Mucosa of rectum (tissue), 2 donors: ENCODE data around the gene TMEM72.

Source experiments
- H3K27ac ChIP-seq, 2 donors: one replicate each; pipeline ENCODE4 v1.7.0; 2013; ENCODE audit warnings: inconsistent platforms in 2 of 2, low read depth in 2 of 2, low read length in 2 of 2
- H3K27me3 ChIP-seq, 2 donors: one replicate each; pipeline ENCODE4 v1.7.0; 2013; ENCODE audit warnings: low read length in 2 of 2; ENCODE audit not compliant: control insufficient read depth in 2 of 2, insufficient read depth in 2 of 2
- H3K36me3 ChIP-seq, 2 donors: one replicate each; pipeline ENCODE4 v1.7.0; 2013; ENCODE audit warnings: low read length in 2 of 2; ENCODE audit not compliant: control insufficient read depth in 2 of 2, insufficient read depth in 2 of 2
- H3K4me1 ChIP-seq, 2 donors: one replicate each; pipeline ENCODE4 v1.7.0; 2013; ENCODE audit warnings: low read length in 2 of 2, mild to moderate bottlenecking in 1 of 2; ENCODE audit not compliant: control insufficient read depth in 2 of 2, insufficient read depth in 2 of 2
- H3K4me3 ChIP-seq, 2 donors: one replicate each; pipeline ENCODE4 v1.7.0; 2013; ENCODE audit warnings: low read length in 2 of 2
- H3K9ac ChIP-seq, 2 donors: one replicate each; pipeline ENCODE4 v1.7.0; 2013; ENCODE audit warnings: low read length in 2 of 2, low read depth in 1 of 2, mild to moderate bottlenecking in 1 of 2
- H3K9me3 ChIP-seq, 2 donors: one replicate each; pipeline ENCODE4 v1.7.0; 2013; ENCODE audit warnings: low read length in 2 of 2; ENCODE audit not compliant: control insufficient read depth in 2 of 2
- donor health status: healthy.
- donor health status: Normal muscosa, but diverticular disease.

Gene TMEM72

GRCh38 chr10:44965651-44966097, 54.5 kb downstream of the TMEM72 start:
- H3K4me1 ChIP-seq = peaks cover 26 to 38% of the 10 kb centered on the region in 2 donors
- no peaks in the 10 kb centered on the region for H3K9me3 ChIP-seq
- H3K9ac ChIP-seq = no peak overlapping the region
- H3K36me3 ChIP-seq = peaks cover 0 to under 1% of the 10 kb centered on the region in 2 donors
- peak overlapping the region; percentile 24 to 61 for H3K27ac ChIP-seq
- H3K4me3 ChIP-seq = no peak overlapping the region
- H3K27me3 ChIP-seq = no peaks in the 10 kb centered on the region

GRCh38 chr10:44966129-44966815, 55.1 kb downstream of the TMEM72 start:
- H3K9ac ChIP-seq = no peak overlapping the region
- H3K4me3 ChIP-seq = no peak overlapping the region
- peaks cover 20 to 37% of the 10 kb centered on the region in 2 donors for H3K4me1 ChIP-seq

DNA sequence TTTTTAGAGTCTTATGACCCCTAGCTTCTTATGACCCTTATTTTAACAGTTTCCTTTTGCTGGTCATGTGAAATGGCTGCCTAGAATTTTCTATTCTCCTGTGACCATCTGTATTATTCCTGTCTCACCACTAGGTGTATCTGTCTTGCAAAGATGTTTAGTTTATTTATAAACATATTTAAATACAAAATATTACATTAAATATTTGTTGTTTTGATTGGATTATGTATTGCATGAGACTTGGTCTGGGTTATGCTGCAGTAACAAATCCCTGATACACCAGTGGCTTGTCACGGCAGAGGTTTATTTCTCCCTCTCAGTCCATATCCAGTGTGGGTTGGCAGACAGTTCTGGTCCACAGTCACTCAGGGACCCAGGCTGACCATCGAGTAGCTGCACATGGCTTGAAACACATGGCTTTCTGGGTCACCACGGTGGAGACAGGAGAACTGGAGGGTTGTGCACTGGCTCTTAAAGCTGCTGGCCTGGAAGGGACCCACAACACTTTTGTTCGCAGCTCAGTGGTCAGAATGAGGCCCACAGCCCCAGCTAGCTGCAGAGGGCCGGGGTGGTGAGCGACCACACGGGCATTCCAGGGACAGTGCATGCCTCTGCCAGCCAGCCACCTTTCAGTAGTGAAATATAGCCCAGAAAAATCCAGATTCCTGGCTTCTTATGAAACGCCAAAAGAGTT, 55.8 kb downstream of the TMEM72 start:
- Histone ChIP-seq H3K36me3 (peaks cover 5 to 11% of the 10 kb centered on the region in 2 donors), H3K9me3 (no peaks in the 10 kb centered on the region), H3K4me3 (no peak overlapping the region), H3K27ac (peak overlapping the region; percentile 39 to 61), H3K27me3 (no peaks in the 10 kb centered on the region), H3K9ac (no peak overlapping the region), H3K4me1 (peaks cover 20 to 36% of the 10 kb centered on the region in 2 donors)

More at GRCh38 chr10:44966129-44966815, 55.1 kb downstream of the TMEM72 start:
- Histone ChIP-seq H3K9me3 (no peaks in the 10 kb centered on the region), H3K36me3 (peaks cover 0 to 6% of the 10 kb centered on the region in 2 donors), H3K27ac (peak overlapping the region in 1 of 2 donors; percentile 23), H3K27me3 (no peaks in the 10 kb centered on the region)

- no peak overlapping the region for H3K9ac ChIP-seq
- H3K4me1 ChIP-seq = peaks cover 20 to 35% of the 10 kb centered on the region in 2 donors
- H3K27ac ChIP-seq = peak overlapping the region; percentile 39 to 61
- no peaks in the 10 kb centered on the region for H3K27me3 ChIP-seq
- peaks cover 5 to 11% of the 10 kb centered on the region in 2 donors for H3K36me3 ChIP-seq
- no peaks in the 10 kb centered on the region for H3K9me3 ChIP-seq
- H3K4me3 ChIP-seq = no peak overlapping the region
These were observed 56.5 kb downstream of the TMEM72 start for GRCh38 chr10:44967616-44968015.

- Histone ChIP-seq H3K4me1 (peaks cover 21 to 38% of the 10 kb centered on the region in 2 donors), H3K36me3 (peaks cover 5 to 11% of the 10 kb centered on the region in 2 donors), H3K9me3 (no peaks in the 10 kb centered on the region), H3K9ac (no peak overlapping the region), H3K27ac (peak overlapping the region; percentile 39 to 61), H3K4me3 (no peak overlapping the region), H3K27me3 (no peaks in the 10 kb centered on the region)
These were observed 57.0 kb downstream of the TMEM72 start for GRCh38 chr10:44968091-44968490.

- no peaks in the 10 kb centered on the region for H3K27me3 ChIP-seq
- peaks cover 22 to 40% of the 10 kb centered on the region in 2 donors for H3K4me1 ChIP-seq
- no peak overlapping the region for H3K4me3 ChIP-seq
- no peak overlapping the region for H3K9ac ChIP-seq
- H3K27ac ChIP-seq = peak overlapping the region; percentile 4 to 32
- peaks cover 5 to 11% of the 10 kb centered on the region in 2 donors for H3K36me3 ChIP-seq
- no peaks in the 10 kb centered on the region for H3K9me3 ChIP-seq
These were observed 57.6 kb downstream of the TMEM72 start for GRCh38 chr10:44968500-44969400.

DNA sequence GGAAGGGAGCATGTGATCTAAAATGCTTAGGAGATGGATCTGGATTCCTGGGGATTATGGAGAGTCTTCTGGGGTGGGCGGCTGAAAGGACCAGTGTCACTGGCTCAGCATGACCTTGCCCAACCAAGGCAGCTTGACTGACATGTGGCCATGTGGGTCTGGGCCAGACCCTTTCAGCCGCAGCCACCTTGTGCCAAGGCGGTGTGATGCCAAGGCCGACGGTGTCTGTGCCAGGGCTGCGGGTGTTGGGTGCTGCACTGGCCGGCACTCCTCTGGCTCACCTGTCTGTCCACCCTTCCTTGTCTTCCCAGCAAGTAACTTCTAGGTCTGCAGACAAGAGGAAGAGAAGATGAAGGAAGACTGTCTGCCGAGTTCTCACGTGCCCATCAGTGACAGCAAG, 58.7 kb downstream of the TMEM72 start:
- Histone ChIP-seq H3K9ac (no peak overlapping the region), H3K4me3 (no peak overlapping the region), H3K27me3 (no peaks in the 10 kb centered on the region), H3K27ac (no peak overlapping the region), H3K36me3 (peaks cover 5 to 11% of the 10 kb centered on the region in 2 donors), H3K4me1 (peaks cover 26 to 38% of the 10 kb centered on the region in 2 donors), H3K9me3 (no peaks in the 10 kb centered on the region)

- H3K4me3 ChIP-seq = no peak overlapping the region
- H3K9me3 ChIP-seq = no peaks in the 10 kb centered on the region
- H3K9ac ChIP-seq = no peak overlapping the region
- no peak overlapping the region for H3K27ac ChIP-seq
- peaks cover 29 to 35% of the 10 kb centered on the region in 2 donors for H3K4me1 ChIP-seq
- H3K36me3 ChIP-seq = peaks cover 5 to 11% of the 10 kb centered on the region in 2 donors
- H3K27me3 ChIP-seq = no peaks in the 10 kb centered on the region
These were observed 59.8 kb downstream of the TMEM72 start for GRCh38 chr10:44970812-44971395.

- H3K36me3 ChIP-seq = peaks cover 5 to 11% of the 10 kb centered on the region in 2 donors
- H3K9me3 ChIP-seq = no peaks in the 10 kb centered on the region
- H3K27ac ChIP-seq = no peak overlapping the region
- H3K4me1 ChIP-seq = peaks cover 31 to 34% of the 10 kb centered on the region in 2 donors
- no peak overlapping the region for H3K9ac ChIP-seq
- H3K27me3 ChIP-seq = no peaks in the 10 kb centered on the region
- no peak overlapping the region for H3K4me3 ChIP-seq
These were observed 60.3 kb downstream of the TMEM72 start for GRCh38 chr10:44971434-44971833.
